Measurements from ENCODE around the gene DMPK.
"Not testable (repeated sequence)": the region's sequence is repeated elsewhere in the genome, so short reads cannot be mapped to it uniquely, and the experiment has no call there.

DMPK gene

DNA sequence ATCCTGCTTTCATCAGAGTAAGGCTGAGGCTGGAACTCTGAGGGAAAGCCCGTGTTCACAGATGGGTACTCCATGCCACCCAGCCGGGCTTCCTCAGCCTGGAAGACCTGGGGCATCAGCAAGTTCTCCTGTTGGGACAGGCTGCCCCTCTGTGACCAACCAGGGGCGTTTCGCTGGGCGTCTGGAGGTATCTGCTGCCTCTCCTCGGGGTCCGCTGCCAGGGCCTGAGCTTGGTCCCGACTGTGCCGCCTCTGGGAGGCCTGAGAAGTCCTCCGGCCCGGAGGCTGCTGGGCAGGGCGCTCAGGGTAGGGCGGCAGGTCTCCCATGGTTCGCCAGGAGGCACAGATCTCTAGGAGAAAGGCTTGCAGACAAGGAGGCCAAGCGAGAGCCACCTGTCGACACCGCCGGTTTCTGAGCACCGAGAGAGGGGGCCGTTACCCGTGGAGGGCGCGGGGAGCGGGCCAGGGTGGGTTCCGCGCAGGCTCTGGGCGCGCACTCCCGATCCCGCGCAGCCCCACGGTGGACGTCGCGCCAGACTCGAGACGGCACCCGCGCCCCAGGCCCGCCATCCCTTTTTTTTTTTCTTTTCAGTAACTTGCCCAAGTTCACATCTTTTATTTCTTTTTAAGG lies 32.7 kb upstream of the DMPK start, which contains the start of gene RSPH6A:
TSS of gene RSPH6A (minus strand) at position 458 of the 630 bp plus-strand sequence. CDS start at position 326, 132 bp downstream.
- DNase-seq, result no peak

DNA sequence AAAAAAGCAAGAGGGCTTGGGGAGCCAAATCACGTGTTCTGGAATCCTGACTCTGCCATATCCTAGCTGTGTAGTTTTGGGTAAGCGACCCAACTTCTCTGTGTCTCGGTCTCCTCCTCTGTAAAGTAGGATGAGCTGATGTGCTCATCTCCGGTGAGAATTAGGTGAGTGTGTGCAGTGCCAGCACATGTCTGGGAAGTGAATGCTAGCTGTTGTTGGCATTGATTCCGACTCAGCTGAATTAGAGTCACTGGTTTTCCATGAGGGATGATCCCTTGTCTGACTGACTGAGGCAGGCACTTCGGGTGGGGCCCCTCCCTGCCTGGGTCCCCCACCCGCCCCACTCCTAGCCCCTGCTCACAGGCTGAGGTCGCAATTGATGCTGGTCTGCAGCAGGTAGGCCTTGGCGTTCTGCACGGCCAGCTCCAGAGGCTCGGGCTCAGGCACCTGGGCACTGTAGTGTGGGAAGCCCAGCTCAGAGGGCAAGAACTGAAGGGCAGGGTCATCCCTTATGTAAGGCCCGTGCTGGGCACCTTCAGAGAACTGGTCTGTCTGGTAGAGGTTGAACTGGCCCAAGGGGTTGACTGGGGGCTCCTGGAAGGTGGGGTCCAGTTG lies 32.0 kb upstream of the DMPK start:
- no peak for DNase-seq

DNA sequence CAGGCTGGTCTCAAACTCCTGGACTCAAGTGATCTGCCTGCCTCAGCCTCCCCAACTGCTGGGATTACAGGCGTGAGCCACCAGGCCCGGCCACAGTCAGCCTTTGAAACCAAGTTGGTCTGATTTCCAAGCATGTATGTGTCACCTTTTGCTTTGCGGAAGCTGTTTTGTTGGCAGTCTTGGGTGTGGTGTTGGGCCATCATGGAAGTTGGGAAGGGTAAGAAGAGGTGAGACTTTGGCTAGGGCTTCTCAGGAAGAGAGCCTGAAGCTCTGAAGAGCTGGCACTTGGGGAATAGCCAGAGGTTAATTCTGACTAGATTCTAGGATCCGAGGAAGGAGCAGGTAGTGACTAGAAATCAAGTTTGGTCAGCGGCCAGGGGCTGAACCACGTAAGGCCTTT lies 30.0 kb upstream of the DMPK start:
- DNase-seq, result no peak

DNA sequence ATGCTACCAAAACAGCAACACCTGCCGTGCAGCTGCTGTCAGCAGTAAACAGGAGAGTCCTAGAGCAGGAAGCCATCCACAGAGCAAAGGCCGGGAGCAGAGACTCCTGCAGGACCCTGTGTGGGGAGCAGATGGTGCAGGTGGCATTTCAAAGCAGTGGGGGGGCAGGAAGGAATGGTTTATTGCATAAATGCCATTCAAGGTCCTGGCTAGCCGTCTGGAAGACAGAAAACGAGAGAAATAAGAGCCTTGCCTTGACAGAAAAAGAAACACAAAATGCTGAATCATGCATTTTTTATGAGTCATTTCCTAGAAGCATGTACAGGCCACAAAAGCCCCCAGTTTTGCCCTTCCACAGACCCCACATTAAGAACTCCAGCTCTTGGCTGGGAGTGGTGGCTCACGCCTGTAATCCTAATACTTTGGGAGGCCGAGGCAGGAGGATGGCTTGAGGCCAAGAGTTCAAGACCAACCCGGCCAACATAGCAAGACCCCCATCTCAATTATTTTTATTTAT lies 27.4 kb upstream of the DMPK start:
- no peak for DNase-seq

DNA sequence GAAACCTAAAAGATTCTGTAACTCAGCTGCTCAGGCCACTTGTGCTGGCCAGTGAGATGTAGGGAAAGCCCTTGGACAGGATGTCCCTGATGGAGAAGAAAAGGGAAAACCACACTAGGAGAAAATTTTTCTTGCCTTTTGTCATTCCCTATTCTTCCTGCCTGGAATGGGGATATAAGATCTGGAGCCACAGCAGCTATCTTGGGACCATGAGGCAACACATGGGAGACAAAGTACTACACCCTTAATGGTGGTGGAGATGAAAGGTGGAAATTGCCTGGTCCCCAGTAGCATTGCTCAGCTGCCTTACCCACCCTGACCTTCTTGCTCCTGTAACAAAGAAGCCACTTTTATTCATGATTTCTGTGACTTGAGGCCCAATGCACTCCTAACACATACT lies 23.4 kb upstream of the DMPK start:
- DNase-seq, result no peak

DNA sequence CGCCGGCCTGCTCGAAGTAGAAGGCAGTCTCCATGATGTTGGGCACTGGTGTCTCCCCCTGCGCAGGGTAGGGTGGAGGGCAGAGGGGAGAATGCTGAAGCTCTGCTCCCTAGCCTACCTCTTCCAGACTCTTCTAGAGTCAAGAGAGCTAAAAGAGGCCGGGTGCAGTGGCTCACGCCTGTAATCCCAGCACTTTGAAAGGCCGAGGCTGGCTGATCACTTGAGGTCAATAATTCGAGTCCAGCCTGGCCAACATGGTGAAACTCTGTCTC lies 22.6 kb upstream of the DMPK start:
- DNase-seq, result no peak

DNA sequence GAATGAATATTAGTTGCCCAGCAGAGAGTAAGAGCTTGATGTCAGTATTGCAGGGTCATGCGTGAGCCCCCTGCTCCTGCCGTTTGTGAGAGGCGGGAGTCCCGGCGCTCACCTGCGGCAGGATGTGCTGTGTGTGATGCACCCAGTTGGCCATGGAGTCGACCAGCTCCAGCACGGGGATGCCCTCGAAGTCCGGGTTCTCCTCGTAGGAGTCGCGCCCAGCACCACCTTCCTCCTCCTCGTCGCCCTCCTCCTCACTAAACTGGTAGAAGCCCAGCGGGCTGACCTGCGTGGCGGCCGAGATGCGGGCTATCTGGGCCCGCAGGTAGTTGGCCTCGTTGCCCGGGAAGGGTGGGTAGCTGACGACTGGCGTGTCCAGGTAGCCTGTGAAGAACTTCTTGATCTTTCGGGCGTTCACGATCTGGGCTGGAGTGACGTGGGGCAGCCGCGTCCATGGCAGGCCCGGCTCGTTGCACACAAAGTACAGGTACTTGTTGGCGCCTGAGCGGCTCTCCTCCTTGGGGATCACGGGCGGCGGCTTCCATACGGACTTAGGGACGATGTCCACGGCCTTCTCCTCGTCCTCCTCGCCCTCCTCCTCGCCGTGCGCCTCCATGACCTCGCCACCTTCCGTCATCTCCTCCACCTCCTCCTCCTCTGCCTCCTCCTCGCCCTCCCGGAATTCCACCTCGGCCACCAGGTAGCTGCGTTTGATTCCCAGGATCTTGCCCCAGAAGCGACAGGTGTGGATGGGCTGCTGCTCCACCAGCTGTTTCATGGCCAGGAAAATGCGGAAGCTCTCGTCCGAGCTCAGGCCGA lies 22.1 kb upstream of the DMPK start:
- no peak for DNase-seq

DNA sequence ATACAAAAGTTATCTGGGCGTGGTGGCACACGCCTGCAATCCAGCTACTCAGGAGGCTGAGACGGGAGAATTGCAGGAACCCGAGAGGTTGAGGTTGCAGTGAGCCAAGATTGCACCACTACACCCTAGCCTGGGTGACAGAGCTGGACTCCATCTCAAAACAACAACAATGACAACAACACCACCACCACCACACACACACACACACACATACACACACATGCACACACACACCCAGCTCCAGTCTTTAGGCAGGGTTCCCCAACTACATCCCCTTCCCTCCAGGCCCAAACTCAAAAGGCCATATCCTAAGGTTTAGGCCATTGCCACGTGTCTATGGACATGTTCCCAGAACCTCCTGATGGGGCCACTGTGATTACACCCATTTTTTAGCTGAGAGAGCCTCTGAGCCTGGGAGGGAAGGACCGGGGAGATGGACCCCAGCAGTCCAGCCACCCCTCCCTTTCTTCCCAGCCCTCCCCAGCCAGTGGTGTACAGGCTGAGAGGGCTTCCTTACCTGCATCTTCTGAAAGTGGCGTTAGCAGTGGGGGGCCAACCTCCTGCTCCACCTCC lies 19.4 kb upstream of the DMPK start:
- no peak for DNase-seq

DNA sequence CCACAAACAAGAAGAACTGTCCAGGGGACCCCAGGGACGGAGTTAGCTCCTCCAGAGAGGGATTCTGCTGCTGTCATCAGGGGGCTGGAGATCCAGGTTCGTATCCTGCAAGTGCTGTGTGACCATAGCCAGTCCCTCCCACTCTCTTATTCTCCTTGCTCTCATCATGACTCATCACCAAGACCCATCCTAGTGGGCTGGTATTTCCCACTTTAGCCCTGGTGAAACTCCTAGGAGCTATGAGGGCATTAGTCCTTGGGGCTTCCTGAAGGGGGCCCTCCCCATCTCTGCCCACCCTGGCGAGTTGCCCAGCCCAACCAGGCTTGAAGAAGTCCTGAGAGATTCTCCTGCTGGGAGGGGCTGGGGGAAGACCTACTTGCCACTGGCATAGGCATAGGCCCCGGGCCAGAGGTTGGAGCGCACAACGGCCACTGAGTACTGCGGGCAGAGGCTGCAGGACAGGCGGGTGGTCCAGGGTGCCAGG lies 17.8 kb upstream of the DMPK start:
- DNase-seq, result no peak

DNA sequence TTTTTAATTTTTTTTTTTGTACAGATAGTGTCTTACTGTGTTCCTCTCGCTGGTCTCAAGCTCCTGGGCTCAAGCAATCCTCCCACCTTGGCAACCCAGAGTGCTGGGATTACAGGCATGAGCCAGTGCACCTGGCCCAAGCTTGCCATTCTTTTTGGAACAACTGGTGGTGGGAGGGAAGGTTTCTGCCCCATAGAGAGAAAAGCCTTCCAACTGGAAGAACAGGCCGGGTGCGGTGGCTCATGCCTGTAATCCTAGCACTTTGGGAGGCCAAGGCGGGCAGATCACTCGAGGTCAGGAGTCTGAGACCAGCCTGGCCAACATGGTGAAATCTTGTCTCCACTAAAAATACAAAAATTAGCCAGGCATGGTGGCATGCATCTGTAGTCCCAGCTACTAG lies 17.3 kb upstream of the DMPK start:
- not testable (repeated sequence) for DNase-seq

DNA sequence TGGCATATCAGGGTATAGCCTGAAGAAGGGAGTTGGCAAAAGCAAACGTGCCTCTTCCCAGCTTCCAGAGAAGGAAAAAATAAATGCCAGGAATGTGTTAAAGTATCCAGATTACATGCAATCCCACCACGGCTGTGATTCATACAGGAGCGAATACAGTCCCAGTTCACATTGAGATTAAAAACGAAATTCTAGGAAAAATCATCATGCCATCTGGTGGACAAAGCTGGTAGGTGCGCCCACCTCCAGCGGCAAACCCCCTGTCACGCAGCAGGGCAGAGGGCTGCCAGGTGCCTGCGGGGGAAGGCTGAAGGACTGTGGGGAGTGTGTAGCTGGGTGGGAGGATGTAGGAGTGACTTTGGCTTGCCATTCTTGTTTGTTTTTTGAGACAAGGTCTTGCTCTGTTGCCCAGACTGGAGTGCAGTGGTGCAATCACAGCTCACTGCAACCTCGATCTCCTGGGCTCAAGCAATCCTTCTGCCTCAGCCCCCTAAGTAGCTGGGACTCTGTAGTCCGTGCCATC lies 16.8 kb upstream of the DMPK start:
- DNase-seq, result peak; percentile 73

DNA sequence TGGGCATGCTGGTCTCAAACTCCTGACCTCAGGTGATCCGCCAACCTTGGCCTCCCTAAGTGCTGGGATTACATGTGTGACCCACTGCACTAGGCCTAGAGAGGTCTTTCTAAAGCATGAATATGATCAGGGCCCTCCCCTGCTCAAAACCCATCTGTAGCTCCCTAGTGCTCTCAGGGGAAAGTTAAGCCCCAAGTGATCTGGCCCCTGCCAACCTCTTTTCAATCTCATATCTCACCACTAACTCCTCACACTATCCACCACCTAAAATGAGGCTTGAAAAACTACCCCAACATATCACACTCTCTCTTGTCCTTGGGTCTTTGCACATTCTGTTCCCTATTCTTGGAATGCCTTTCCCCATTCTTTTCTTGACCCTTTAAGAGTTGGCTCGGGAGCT lies 12.3 kb upstream of the DMPK start:
- DNase-seq, result no peak

DNA sequence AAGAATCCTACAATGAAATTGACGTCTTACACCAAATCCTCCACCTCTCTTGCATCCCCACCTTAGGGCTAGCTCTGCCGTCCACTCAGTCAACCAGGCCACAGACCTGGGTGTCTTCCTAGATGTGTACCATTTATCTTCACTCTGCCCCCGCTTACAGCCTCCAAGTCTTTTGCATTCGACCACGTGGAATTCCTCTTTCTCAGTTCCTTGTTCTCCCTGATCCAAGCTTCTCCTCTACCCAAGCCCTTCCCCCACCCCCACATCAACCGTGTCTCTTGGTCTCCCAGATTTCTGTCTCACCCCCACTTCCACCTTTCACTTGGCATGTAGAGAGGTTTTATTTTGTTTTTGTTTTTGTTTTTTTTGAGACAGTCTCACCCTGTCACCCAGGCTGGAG lies 11.6 kb upstream of the DMPK start:
- DNase-seq, result no peak

DNA sequence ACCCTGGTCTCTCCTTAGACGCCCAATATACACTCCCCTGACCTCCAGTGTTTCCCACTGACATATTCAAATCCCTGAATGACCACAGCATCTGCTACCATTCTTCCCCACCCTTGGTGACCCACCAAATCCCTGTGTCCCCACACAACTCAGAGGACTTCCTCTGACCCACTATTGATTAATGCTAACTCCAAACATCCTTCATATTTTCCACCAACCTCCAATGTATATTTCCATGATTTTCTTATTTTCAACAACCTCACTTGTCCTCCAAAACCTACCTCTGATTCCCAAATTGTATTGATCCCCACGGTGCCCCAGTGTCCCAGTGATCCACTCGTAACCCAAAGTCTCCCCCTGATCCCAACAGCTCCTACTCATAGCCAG lies 10.9 kb upstream of the DMPK start:
- DNase-seq, result no peak

DNA sequence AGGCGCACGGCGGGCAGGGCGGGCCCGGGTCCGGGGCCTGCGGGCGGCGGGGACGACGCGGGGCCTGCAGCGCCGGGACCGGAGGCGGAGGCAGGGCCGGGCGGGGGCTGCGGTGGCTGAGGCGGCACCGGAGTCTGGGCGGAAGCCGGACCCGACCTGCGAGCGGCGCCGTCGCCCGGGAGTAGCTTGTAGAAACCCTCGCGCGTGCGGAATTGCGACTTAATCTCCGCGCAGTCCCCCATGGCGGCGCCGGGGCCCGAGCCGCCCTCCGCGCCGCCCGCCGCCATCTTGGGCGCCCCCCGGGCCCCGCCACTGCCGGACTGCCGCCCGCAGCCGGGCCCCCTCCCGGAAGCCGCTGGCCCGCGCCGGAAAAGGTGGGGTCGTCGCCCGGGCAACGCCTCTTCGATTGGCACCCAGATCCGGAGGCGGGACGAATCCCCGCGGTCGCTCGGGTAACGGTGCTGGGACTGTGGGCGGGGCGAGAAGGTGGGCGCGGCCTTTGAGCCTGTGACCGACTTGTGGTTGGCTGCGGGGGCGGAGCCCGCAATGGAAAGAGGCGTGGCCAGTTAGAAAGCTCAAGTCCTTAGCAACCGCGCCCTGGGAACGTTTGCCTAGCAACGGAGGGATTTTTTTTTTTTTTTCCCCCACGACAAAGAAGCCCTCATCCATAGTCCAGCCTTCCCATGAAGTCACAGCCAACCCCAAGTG lies 10.3 kb upstream of the DMPK start, which contains the start of gene DMWD:
TSS of gene DMWD (minus strand) at position 376 of the 708 bp plus-strand sequence. CDS start at position 287, 89 bp downstream.
- DNase-seq, result peak; percentile 100

DNA sequence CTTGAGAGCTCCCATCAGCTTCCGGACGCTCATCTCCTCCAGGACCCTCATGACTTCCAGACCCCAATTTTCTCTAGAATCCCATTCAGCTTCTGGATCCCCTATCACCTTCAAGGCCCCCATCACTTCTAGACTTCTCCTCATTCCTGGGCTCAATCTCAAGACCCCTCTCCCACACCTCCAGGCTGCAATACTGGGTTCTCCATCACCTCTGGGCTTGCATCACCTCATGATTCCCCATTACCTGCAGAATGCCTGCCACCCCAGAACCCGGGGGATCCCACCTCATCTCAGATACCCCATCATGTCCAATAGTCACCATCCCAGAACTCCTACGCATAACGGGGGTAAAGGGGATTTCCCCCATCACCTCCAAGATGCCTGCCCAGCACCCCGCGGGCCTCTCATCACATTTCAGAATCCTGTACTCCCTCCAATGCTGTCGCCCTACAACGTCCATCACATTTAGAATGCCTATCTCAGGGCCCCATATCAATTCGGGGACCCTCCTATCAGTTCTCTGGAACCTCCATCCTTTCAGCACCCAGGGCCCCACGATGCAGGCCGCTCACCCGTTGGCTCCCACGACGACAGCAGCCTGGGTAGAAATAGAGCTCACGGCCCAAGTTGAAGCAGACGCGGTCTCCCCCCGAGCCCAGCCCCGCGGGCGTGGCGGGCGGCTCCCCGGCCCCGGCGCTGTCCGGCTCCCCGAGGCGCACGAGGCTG lies 9.6 kb upstream of the DMPK start:
- DNase-seq, result peak; percentile 23

DNA sequence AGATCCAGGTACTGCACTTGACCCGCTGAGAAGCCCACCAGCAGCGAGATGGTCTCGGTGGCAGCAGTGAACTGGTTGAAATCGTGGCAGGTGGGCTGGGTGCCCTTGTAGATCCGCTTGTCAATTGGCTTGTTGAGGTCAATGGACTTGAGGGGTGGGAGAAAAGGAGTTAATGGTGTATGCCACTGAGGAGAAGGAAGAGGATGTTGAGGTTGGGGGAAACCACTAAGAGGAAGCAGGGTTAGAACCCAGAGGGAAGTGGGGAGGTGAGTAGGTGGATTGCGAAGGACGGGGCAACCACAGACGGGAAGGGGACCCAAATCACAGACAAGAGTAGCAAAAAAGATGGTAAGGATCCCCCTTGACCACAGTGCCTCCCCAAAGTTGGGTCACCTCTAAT lies 8.7 kb upstream of the DMPK start:
- peak; percentile 62 for DNase-seq

DNA sequence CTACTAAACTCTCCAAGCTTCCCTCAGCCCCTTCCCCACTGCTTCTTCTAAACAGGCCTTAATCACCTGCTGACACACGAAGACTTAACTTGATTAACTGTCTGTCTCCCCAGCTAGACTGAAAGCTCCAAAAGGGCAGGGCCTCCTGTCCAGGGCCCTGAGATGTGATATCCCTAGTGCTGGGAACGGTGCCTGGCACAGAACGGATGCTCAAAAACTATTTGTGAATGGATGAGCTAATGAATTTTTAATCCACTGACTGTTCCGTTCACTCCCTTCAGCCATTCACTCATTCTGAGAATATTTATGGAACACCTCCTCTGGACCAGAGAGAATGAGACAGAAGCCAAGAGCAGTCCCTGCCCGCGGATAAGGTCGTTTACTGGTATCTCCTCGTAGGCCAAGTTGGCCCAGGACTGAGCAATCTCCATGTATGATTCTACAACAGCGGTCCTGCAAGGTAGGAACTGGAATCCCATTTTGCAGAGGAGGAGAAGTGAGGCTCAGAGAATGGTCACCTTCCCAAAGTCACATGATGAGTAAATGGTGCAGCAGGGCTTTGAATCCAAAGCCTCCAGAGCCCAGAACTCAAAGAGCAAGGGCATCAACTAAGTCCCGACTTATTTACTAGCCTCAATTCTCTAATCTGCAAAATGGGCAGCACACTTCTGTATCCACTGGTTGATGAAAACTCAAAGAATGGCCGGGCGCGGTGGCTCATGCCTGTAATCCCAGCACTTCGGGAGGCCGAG lies 6.9 kb upstream of the DMPK start:
- no peak for DNase-seq

DNA sequence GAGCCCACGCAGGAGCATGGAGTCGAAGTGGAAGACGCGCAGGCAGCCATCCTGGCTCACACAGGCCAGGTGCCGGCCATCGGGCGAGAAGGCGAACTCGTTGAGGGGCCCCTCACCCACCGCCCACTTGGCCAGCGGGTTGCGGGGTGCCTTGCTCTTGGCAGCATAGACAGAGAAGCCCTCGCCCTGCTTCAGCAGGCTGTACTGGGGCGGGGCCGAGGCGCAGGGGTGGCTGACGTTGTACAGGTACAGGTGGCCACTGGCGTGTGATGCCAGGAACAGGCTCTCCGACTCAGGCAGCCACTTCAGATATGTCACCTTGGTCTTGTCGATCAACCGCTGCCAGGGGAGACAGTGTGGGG lies 4.2 kb upstream of the DMPK start:
- no peak for DNase-seq

DNA sequence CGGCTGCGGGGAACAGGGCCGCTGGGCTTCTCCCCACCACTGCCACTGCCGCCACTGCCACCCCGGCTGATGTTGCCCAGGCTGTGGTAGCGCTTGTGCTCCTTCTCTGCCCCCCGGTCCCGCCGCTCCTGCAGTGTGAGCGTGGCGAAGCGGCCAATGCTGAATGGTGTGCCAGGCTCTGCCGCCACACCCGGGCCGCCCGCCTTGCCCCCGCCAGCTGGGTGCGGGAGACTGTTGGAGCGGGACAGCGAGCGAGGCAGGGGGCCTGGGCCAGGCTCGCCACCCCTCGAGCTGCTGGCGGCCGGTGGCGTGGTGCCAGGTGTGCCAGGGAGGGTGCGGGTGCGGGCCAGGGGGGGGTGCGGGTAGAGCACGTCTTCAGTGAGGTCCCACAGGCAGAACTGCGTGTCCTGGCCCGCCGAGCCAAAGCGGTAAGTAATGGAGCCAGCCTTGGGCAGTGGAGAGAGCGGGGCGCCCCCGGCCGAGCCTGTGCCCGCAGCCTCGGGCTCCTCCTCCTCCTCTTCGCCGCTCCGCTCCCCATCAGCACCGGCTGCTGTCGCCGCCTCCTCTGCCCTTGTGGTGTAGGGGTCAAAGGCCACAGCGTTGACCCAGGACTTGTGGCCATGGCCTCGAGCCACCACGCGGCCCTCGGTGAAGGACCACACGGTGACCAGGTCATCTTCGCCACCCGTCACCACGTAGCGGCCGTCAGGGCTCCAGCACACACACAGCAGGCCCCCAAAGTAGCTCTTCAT lies 3.7 kb upstream of the DMPK start:
- DNase-seq, result no peak

All from CD4-positive, alpha-beta T cell treated with Interleukin-12 subunit alpha and Interleukin-12 subunit beta, for 1 hour (primary cell).